Lower lobe of right lung (tissue), 2 donors: ENCODE data around the gene PRKCQ. TPM values are rescaled to one million over a fixed set of nuclear protein-coding genes. Genes with fewer than 3 reads are reported as not detected.
A peak's percentile ranks its signal among the peaks of the same experiment; 100 is the strongest.
"Not testable (repeated sequence)": the region's sequence is repeated elsewhere in the genome, so short reads cannot be mapped to it uniquely, and the experiment has no call there.

Experiments
- ATAC-seq, 2 donors: fragments of 200-7000 bp; cut with Tn5 transposase; one replicate each; pipeline ENCODE4 v1.9.1; 2020 to 2022; ENCODE audit warnings: mild to moderate bottlenecking in 2 of 2, moderate library complexity in 2 of 2
- DNase-seq: peaks from one replicate; pipeline ENCODE4 v3.0.0-alpha.2; 2020
- H3K27ac ChIP-seq: fragments of 200-600 bp; one replicate; pipeline ENCODE4 v1.8.0; 2022
- H3K27me3 ChIP-seq: fragments of 200-600 bp; one replicate; pipeline ENCODE4 v1.8.0; 2022; ENCODE audit warnings: low read depth
- H3K36me3 ChIP-seq: fragments of 200-600 bp; one replicate; pipeline ENCODE4 v1.8.0; 2022; ENCODE audit warnings: mild to moderate bottlenecking
- H3K4me1 ChIP-seq: fragments of 200-600 bp; one replicate; pipeline ENCODE4 v1.8.0; 2022
- H3K4me3 ChIP-seq: fragments of 200-600 bp; one replicate; pipeline ENCODE4 v1.8.0; 2022; ENCODE audit warnings: mild to moderate bottlenecking
- H3K9me3 ChIP-seq: fragments of 200-600 bp; one replicate; pipeline ENCODE4 v1.8.0; 2022
- CTCF ChIP-seq: fragments of 200-600 bp; IDR thresholded peaks from one replicate; pipeline ENCODE4 v1.8.0; 2022; ENCODE audit warnings: antibody characterized with exemption, mild to moderate bottlenecking
- intact Hi-C: fragments of 100-400 bp; cut with DNase I; formaldehyde crosslinking; loops from one replicate; pipeline ENCODE4 v1.11.0; 2022
- total RNA-seq: library from RNA; stranded (reverse); fragmentation: NEBNext Ultra II Directional; extraction: Animal tissue kit (Norgen Biotek cat#: 25700); gene quantifications from one replicate; pipeline ENCODE4 v1.2.1, GENCODE V29; 2021
- donor health status: DM: no; HTN: yes; CAD: no; lungs with severe emphysema.

PRKCQ gene
- total RNA-seq, 1 donor from 2014 or later = 8.1 TPM

GRCh38 chr10:6473901-6474370 lies 106.1 kb downstream of the PRKCQ start:
- intact Hi-C loops = no loop called here
- H3K4me3 ChIP-seq = peak overlapping the region; percentile 19
- peak; percentile 50 to 52 for ATAC-seq
- no peaks in the 10 kb centered on the region for H3K9me3 ChIP-seq
- DNase-seq = no peak
- H3K36me3 ChIP-seq = peaks cover 1% of the 10 kb centered on the region
- no peaks in the 10 kb centered on the region for H3K27me3 ChIP-seq
- H3K27ac ChIP-seq = peak overlapping the region; percentile 38
- TF ChIP-seq CTCF = no peak
- no peaks in the 10 kb centered on the region for H3K4me1 ChIP-seq

- Histone ChIP-seq H3K27me3 (no peaks in the 10 kb centered on the region), H3K4me3 (no peak overlapping the region), H3K4me1 (no peaks in the 10 kb centered on the region), H3K27ac (no peak overlapping the region), H3K9me3 (no peaks in the 10 kb centered on the region), H3K36me3 (peaks cover 4% of the 10 kb centered on the region)
- DNase-seq (no peak), ATAC-seq (no peak)
- TF ChIP-seq CTCF = no peak
- intact Hi-C loops = no loop called here
These were observed 106.6 kb downstream of the PRKCQ start for GRCh38 chr10:6473430-6473829.

GRCh38 chr10:6472710-6473005 lies 107.4 kb downstream of the PRKCQ start:
- H3K4me3 ChIP-seq, H3K27me3 ChIP-seq, H3K9me3 ChIP-seq, H3K36me3 ChIP-seq, H3K4me1 ChIP-seq, DNase-seq, intact Hi-C loops, H3K27ac ChIP-seq, ATAC-seq: not testable (repeated sequence)

- no peaks in the 10 kb centered on the region for H3K27me3 ChIP-seq
- DNase-seq = no peak
- no peaks in the 10 kb centered on the region for H3K4me1 ChIP-seq
- intact Hi-C loops = no loop called here
- ATAC-seq = no peak
- H3K4me3 ChIP-seq = no peak overlapping the region
- peaks cover 4% of the 10 kb centered on the region for H3K36me3 ChIP-seq
- no peak overlapping the region for H3K27ac ChIP-seq
- no peaks in the 10 kb centered on the region for H3K9me3 ChIP-seq
- no peak for TF ChIP-seq CTCF
These were observed 109.0 kb downstream of the PRKCQ start for GRCh38 chr10:6470894-6471618.

- Histone ChIP-seq H3K36me3 (peaks cover 4% of the 10 kb centered on the region), H3K9me3 (no peaks in the 10 kb centered on the region), H3K27ac (no peak overlapping the region), H3K27me3 (no peaks in the 10 kb centered on the region), H3K4me1 (no peaks in the 10 kb centered on the region), H3K4me3 (no peak overlapping the region)
- ATAC-seq (no peak), DNase-seq (no peak)
- no peak for TF ChIP-seq CTCF
- intact Hi-C loops = no loop called here
These were observed 110.4 kb downstream of the PRKCQ start for GRCh38 chr10:6469661-6470060.

- no peaks in the 10 kb centered on the region for H3K4me1 ChIP-seq
- H3K27me3 ChIP-seq = no peaks in the 10 kb centered on the region
- DNase-seq (no peak), ATAC-seq (no peak)
- no peaks in the 10 kb centered on the region for H3K9me3 ChIP-seq
- TF ChIP-seq CTCF = no peak
- H3K36me3 ChIP-seq = peaks cover 4% of the 10 kb centered on the region
- H3K27ac ChIP-seq = no peak overlapping the region
- intact Hi-C loops = no loop called here
- no peak overlapping the region for H3K4me3 ChIP-seq
These were observed 114.0 kb downstream of the PRKCQ start for GRCh38 chr10:6465854-6466601.
